Glutamatergic neuron (in vitro differentiated cells): Measurements from ENCODE around the gene GPR18. TPM values are rescaled to one million over a fixed set of nuclear protein-coding genes. Genes with fewer than 3 reads are reported as not detected.

ENCODE experiments used
- DNase-seq: peaks from one replicate; pipeline ENCODE4 v3.0.0; 2022
- H3K27ac Mint-ChIP-seq: one replicate; pipeline ENCODE4 v1.8.0; 2020; ENCODE audit warnings: mild to moderate bottlenecking, mixed read lengths, inconsistent platforms; ENCODE audit not compliant: unreplicated experiment
- H3K27me3 Mint-ChIP-seq: one replicate; pipeline ENCODE4 v1.8.0; 2020; ENCODE audit warnings: mild to moderate bottlenecking, moderate library complexity, mixed read lengths, inconsistent platforms; ENCODE audit not compliant: unreplicated experiment
- H3K36me3 Mint-ChIP-seq: one replicate; pipeline ENCODE4 v1.8.0; 2020; ENCODE audit warnings: mild to moderate bottlenecking, mixed read lengths, inconsistent platforms; ENCODE audit not compliant: unreplicated experiment
- H3K4me1 Mint-ChIP-seq: one replicate; pipeline ENCODE4 v1.8.0; 2020; ENCODE audit warnings: mild to moderate bottlenecking, low read depth, mixed read lengths, inconsistent platforms; ENCODE audit not compliant: unreplicated experiment
- H3K4me3 Mint-ChIP-seq: one replicate; pipeline ENCODE4 v1.8.0; 2020; ENCODE audit warnings: mild to moderate bottlenecking, mixed read lengths, inconsistent platforms; ENCODE audit not compliant: unreplicated experiment
- H3K9me3 Mint-ChIP-seq: one replicate; pipeline ENCODE4 v1.8.0; 2020; ENCODE audit warnings: mild to moderate bottlenecking, moderate library complexity, mixed read lengths, inconsistent platforms; ENCODE audit not compliant: unreplicated experiment
- CTCF ChIP-seq: fragments of 200-600 bp; sonication (generic); IDR thresholded peaks from one replicate; pipeline ENCODE4 v1.5.0; 2021; ENCODE audit not compliant: partially characterized antibody, unreplicated experiment
- total RNA-seq: library from RNA; stranded (reverse); fragmentation: NEBNext Ultra II Directional; extraction: Animal tissue kit (Norgen Biotek cat#: 25700); gene quantifications from one replicate; pipeline ENCODE4 v1.2.1, GENCODE V29; 2021; ENCODE audit not compliant: unreplicated experiment

The GPR18 gene
- total RNA-seq, 1 donor from 2014 or later: not detected

- DNase-seq: no peak
- Mint-ChIP-seq H3K4me1 (peaks cover 5% of the 10 kb centered on the region), H3K36me3 (no peaks in the 10 kb centered on the region), H3K4me3 (no peak overlapping the region), H3K27me3 (no peaks in the 10 kb centered on the region), H3K27ac (no peak overlapping the region), H3K9me3 (no peaks in the 10 kb centered on the region)
- TF ChIP-seq CTCF: no peak
Observed at GRCh38 chr13:99228737-99229691, 29.2 kb downstream of the GPR18 start.

- no peak overlapping the region for H3K4me3 Mint-ChIP-seq
- no peak overlapping the region for H3K27ac Mint-ChIP-seq
- no peak for TF ChIP-seq CTCF
- no peaks in the 10 kb centered on the region for H3K9me3 Mint-ChIP-seq
- no peak for DNase-seq
- peaks cover 5% of the 10 kb centered on the region for H3K4me1 Mint-ChIP-seq
- no peaks in the 10 kb centered on the region for H3K36me3 Mint-ChIP-seq
- no peaks in the 10 kb centered on the region for H3K27me3 Mint-ChIP-seq
Observed at GRCh38 chr13:99227909-99228688, 30.1 kb downstream of the GPR18 start.

- no peaks in the 10 kb centered on the region for H3K9me3 Mint-ChIP-seq
- H3K27me3 Mint-ChIP-seq: no peaks in the 10 kb centered on the region
- DNase-seq: no peak
- H3K27ac Mint-ChIP-seq: no peak overlapping the region
- H3K4me1 Mint-ChIP-seq: peaks cover 5% of the 10 kb centered on the region
- H3K36me3 Mint-ChIP-seq: no peaks in the 10 kb centered on the region
- no peak overlapping the region for H3K4me3 Mint-ChIP-seq
- no peak for TF ChIP-seq CTCF
Observed at GRCh38 chr13:99227331-99227900, 30.8 kb downstream of the GPR18 start.

- H3K27me3 Mint-ChIP-seq: no peaks in the 10 kb centered on the region
- no peak overlapping the region for H3K4me3 Mint-ChIP-seq
- no peak for DNase-seq
- no peak overlapping the region for H3K27ac Mint-ChIP-seq
- TF ChIP-seq CTCF: no peak
- peaks cover 10% of the 10 kb centered on the region for H3K4me1 Mint-ChIP-seq
- H3K36me3 Mint-ChIP-seq: peaks cover 7% of the 10 kb centered on the region
- peaks cover 5% of the 10 kb centered on the region for H3K9me3 Mint-ChIP-seq
Observed at GRCh38 chr13:99226513-99226912, 31.7 kb downstream of the GPR18 start.
